HG02943 (cell line): ENCODE results near the gene EML1.

Experiments
- ATAC-seq: cut with Tn5 transposase; IDR thresholded peaks from one replicate; pipeline ENCODE4 v1.9.1; 2021; ENCODE audit warnings: mild to moderate bottlenecking, low read depth, moderate library complexity; ENCODE audit not compliant: unreplicated experiment

EML1 gene

GRCh38 chr14:99793213-99794150 is at the start of gene EML1:
TSS of gene EML1 (plus strand) at chr14:99793413. CDS start at chr14:99793477, 64 bp downstream.
- peak; percentile 89 for ATAC-seq

- ATAC-seq: no peak
These were observed 48.9 kb upstream of the EML1 start for GRCh38 chr14:99744199-99744872.

GRCh38 chr14:99744873-99745224 is 48.4 kb upstream of the EML1 start:
- no peak for ATAC-seq

- no peak for ATAC-seq
These were observed 47.8 kb upstream of the EML1 start for GRCh38 chr14:99745307-99745951.

- ATAC-seq: no peak
These were observed 46.0 kb upstream of the EML1 start for GRCh38 chr14:99747167-99747566.

- no peak for ATAC-seq
These were observed 45.5 kb upstream of the EML1 start for GRCh38 chr14:99747582-99748330.

- ATAC-seq: no peak
These were observed 44.7 kb upstream of the EML1 start for GRCh38 chr14:99748529-99748928.

GRCh38 chr14:99749142-99749541 is 44.1 kb upstream of the EML1 start:
- no peak for ATAC-seq

- no peak for ATAC-seq
These were observed 43.2 kb upstream of the EML1 start for GRCh38 chr14:99749763-99750715.

GRCh38 chr14:99750746-99751450 is 42.3 kb upstream of the EML1 start:
- ATAC-seq: no peak

GRCh38 chr14:99751539-99752485 is 41.4 kb upstream of the EML1 start:
- no peak for ATAC-seq

GRCh38 chr14:99752486-99753121 is 40.6 kb upstream of the EML1 start:
- ATAC-seq: no peak

GRCh38 chr14:99753225-99754140 is 39.7 kb upstream of the EML1 start:
- ATAC-seq: no peak

- ATAC-seq: no peak
These were observed 38.8 kb upstream of the EML1 start for GRCh38 chr14:99754141-99755067.

GRCh38 chr14:99755068-99755405 is 38.2 kb upstream of the EML1 start:
- ATAC-seq: no peak
